Gastrocnemius medialis (tissue), 4 donors: Measurements from ENCODE around the gene CNST. TPM values are rescaled to one million over a fixed set of nuclear protein-coding genes. Genes with fewer than 3 reads are reported as not detected.

ENCODE experiments used
- ATAC-seq, 2 donors: fragments of 150-250 bp; one replicate each; pipeline ENCODE4 v1.9.1; 2016
- DNase-seq, 2 donors: peaks; one replicate each; pipeline ENCODE4 v3.0.0-alpha.2; 2019
- H3K27ac ChIP-seq, 4 donors: fragments of 200-600 bp; sonication (generic); 1 replicate in 1 of 4; 2 replicates in 3 of 4; pipeline ENCODE4 v1.5.1; 2016 to 2018; ENCODE audit warnings: mild to moderate bottlenecking in 2 of 4, moderate library complexity in 1 of 4
- H3K27me3 ChIP-seq, 3 donors: fragments of 200-600 bp; sonication (generic) in 2 of 3; 1 replicate in 1 of 3; 2 replicates in 2 of 3; pipeline versions ENCODE4 v1.5.1 to v1.6.0; 2016 to 2019; ENCODE audit warnings: mild to moderate bottlenecking in 1 of 3, moderate library complexity in 1 of 3
- H3K36me3 ChIP-seq, 2 donors: fragments of 200-600 bp; sonication (generic) in 1 of 2; one replicate each; pipeline ENCODE4 v1.5.1; 2017 to 2018
- H3K4me1 ChIP-seq, 2 donors: fragments of 200-600 bp; sonication (generic) in 1 of 2; one replicate each; pipeline ENCODE4 v1.5.1; 2016 to 2017; ENCODE audit warnings: mild to moderate bottlenecking in 2 of 2
- H3K4me3 ChIP-seq, 4 donors: fragments of 200-600 bp; sonication (generic) in 3 of 4; 1 replicate in 1 of 4; 2 replicates in 3 of 4; pipeline ENCODE4 v1.5.1; 2016 to 2019; ENCODE audit warnings: mild to moderate bottlenecking in 2 of 4
- H3K9me3 ChIP-seq, 3 donors: fragments of 200-600 bp; sonication (generic) in 2 of 3; 1 replicate in 1 of 3; 2 replicates in 2 of 3; pipeline ENCODE4 v1.5.1; 2016 to 2019
- CTCF ChIP-seq, 5 experiments: fragments of 450-650 bp in 3 of 5; fragments of 200-600 bp in 2 of 5; sonication (generic) in 2 of 5; IDR thresholded peaks in 4 of 5; conservative IDR thresholded peaks in 1 of 5; 1 replicate in 4 of 5; 2 replicates in 1 of 5; pipeline ENCODE4 v1.5.1; 2016 to 2019; ENCODE audit warnings: antibody characterized with exemption in 5 of 5, mild to moderate bottlenecking in 3 of 5, moderate library complexity in 3 of 5
- POLR2A ChIP-seq, 2 donors: fragments of 450-650 bp; IDR thresholded peaks; one replicate each; pipeline ENCODE4 v1.6.1; 2017; ENCODE audit warnings: antibody characterized with exemption in 2 of 2, mild to moderate bottlenecking in 2 of 2, moderate library complexity in 2 of 2
- in situ Hi-C, 4 donors: fragments of 200-750 bp; cut with MboI; loops; one replicate each; pipeline versions ENCODE4 v1.15.0 to v1.8.0; 2017; ENCODE audit warnings: low sequenced_read_pairs in 4 of 4
- intact Hi-C: fragments of 100-400 bp; cut with DNase I; formaldehyde crosslinking; loops from one replicate; pipeline ENCODE4 v1.15.1; 2023; ENCODE audit warnings: low total_unique reads
- total RNA-seq, 4 donors: library from RNA; depleted of rRNA; stranded (reverse); fragments of >200 nt; gene quantifications; one replicate each; pipeline versions ENCODE4 v1.1.0 to v1.2.3, GENCODE V29; 2016

Gene CNST
- total RNA-seq, 4 donors from 2014 or later: 62.7 to 105 (median 81.5) TPM

DNA sequence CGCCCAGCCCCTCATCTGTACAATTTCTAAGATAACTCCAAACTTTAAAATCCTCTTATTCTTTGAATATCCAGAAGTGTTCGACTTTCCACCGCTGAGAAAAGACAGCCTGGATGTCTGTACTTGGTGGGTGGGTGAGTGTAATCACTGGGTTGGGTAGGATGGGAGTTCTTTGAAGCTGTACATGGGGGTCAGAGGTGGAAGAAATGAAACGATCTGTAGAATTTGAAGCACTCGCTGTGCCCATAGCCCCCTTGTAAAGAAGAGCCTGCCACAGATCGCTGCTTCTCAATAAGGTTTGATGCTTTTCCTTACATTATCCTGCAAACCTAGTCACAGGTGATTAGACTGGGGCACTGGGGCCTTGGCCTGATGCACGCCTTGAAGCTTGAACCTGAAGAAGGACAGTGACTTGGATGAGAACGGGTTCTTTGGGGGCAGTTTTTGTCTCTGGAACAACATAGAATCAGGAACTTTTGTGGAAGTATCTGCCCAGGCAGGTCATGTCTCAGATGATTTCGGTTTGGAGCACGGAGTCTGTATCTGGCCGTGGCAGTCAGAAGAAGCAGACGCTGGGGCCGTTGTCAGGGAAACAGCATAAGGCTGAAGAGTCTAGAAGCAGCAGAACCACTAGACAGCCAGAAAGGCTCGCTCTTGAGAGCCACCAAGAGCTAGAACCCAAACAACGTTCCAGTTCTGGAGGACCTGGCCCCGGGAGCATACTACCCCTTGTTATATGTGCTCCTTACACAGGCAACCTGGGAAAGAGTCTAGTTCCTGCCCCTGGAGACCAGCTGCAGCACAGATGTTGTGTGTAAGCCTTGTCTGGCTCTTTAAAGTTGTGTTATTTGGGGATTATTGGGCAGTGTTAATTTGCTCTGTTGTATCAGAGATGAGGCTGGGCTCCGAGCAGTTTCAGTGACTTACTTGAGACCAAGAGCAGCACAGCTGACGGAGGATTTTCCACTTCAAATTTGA is 112.8 kb downstream of the CNST start:
- intact Hi-C loops (no loop called here), in situ Hi-C loops (no loop called here)
- Histone ChIP-seq H3K27ac (peak overlapping the region in 3 of 4 donors; percentile 39 to 65 (median 54)), H3K4me3 (no peak overlapping the region), H3K36me3 (no peaks in the 10 kb centered on the region), H3K4me1 (peaks cover 37 to 38% of the 10 kb centered on the region in 2 donors), H3K9me3 (no peaks in the 10 kb centered on the region), H3K27me3 (no peaks in the 10 kb centered on the region)
- TF ChIP-seq CTCF (IDR thresholded peaks at IDR 0.05 in 4 of 5, conservative IDR thresholded peaks at IDR 0.05 in 1 of 5): no peak
- no peak for TF ChIP-seq POLR2A (IDR thresholded peaks at IDR 0.05)
- DNase-seq (no peak), ATAC-seq (no peak)

GRCh38 chr1:246679794-246680177 is 113.5 kb downstream of the CNST start:
- Histone ChIP-seq H3K27ac (peak overlapping the region in 3 of 4 donors; percentile 39 to 65 (median 54)), H3K9me3 (no peaks in the 10 kb centered on the region), H3K4me1 (peaks cover 37 to 38% of the 10 kb centered on the region in 2 donors), H3K36me3 (no peaks in the 10 kb centered on the region), H3K4me3 (no peak overlapping the region), H3K27me3 (no peaks in the 10 kb centered on the region)
- ATAC-seq (peak in 1 of 2 donors; percentile 21), DNase-seq (no peak)
- intact Hi-C loops (no loop called here), in situ Hi-C loops (no loop called here)
- TF ChIP-seq POLR2A (IDR thresholded peaks at IDR 0.05) (no peak), CTCF (IDR thresholded peaks at IDR 0.05 in 4 of 5, conservative IDR thresholded peaks at IDR 0.05 in 1 of 5) (no peak)

DNA sequence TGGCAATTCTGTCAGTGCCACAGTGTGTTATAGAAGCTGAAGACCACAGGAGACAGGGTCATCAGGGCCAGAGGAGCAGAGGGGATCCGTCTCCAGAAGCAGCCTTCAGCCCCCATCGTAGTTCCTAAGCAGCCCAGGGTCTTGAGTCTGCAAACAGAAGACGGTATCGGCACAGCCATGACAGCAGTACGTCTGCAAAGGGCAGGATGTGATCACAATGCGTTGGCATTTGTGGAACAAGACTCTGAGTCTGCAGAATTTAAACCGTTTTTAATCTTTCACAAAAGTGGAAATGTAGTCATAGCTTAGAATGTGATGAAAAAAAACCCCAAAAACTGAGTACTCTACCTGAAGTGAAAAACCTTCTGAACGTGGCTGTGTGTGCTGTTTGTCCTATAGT is 113.9 kb downstream of the CNST start:
- Histone ChIP-seq H3K36me3 (no peaks in the 10 kb centered on the region), H3K9me3 (no peaks in the 10 kb centered on the region), H3K4me1 (peaks cover 37 to 38% of the 10 kb centered on the region in 2 donors), H3K27ac (peak overlapping the region in 3 of 4 donors; percentile 0 to 65 (median 54)), H3K4me3 (peak overlapping the region in 1 of 4 donors; percentile 14), H3K27me3 (no peaks in the 10 kb centered on the region)
- TF ChIP-seq POLR2A (IDR thresholded peaks at IDR 0.05) (no peak), CTCF (IDR thresholded peaks at IDR 0.05 in 4 of 5, conservative IDR thresholded peaks at IDR 0.05 in 1 of 5) (no peak)
- intact Hi-C loops: no loop called here
- no peak for DNase-seq
- ATAC-seq: no peak
- in situ Hi-C loops: no loop called here

- Histone ChIP-seq H3K27ac (peak overlapping the region in 3 of 4 donors; percentile 0 to 65 (median 54)), H3K27me3 (no peaks in the 10 kb centered on the region), H3K4me1 (peaks cover 37 to 38% of the 10 kb centered on the region in 2 donors), H3K4me3 (peak overlapping the region in 1 of 4 donors; percentile 14), H3K9me3 (no peaks in the 10 kb centered on the region), H3K36me3 (no peaks in the 10 kb centered on the region)
- TF ChIP-seq POLR2A (IDR thresholded peaks at IDR 0.05): no peak
- no peak for TF ChIP-seq CTCF (IDR thresholded peaks at IDR 0.05 in 4 of 5, conservative IDR thresholded peaks at IDR 0.05 in 1 of 5)
- DNase-seq: no peak
- in situ Hi-C loops: no loop called here
- peak in 1 of 2 donors; percentile 36 for ATAC-seq
- intact Hi-C loops: no loop called here
These were observed 114.5 kb downstream of the CNST start for GRCh38 chr1:246680696-246681130.
